Measurements from ENCODE around the gene SLC35A5. TPM values are rescaled to one million over a fixed set of nuclear protein-coding genes. Genes with fewer than 3 reads are reported as not detected.

The SLC35A5 gene
- total RNA-seq, 1 donor, result 58.3 TPM

GRCh38 chr3:112539825-112540650 lies 21.8 kb upstream of the SLC35A5 start:
- H3K9me3 ChIP-seq (ENCODE audit: low read depth, low read length), result no peaks in the 10 kb centered on the region
- no peaks in the 10 kb centered on the region for H3K4me1 ChIP-seq (ENCODE audit: insufficient read depth, low read length)
- no peak for DNase-seq (ENCODE audit: insufficient read length, low spot score, missing footprints)
- H4K20me1 ChIP-seq (ENCODE audit: insufficient read depth, low read length), result no peaks in the 10 kb centered on the region
- peaks cover 29% of the 10 kb centered on the region for H3K36me3 ChIP-seq (ENCODE audit: insufficient read depth, low read length)
- no peak overlapping the region for H3K4me3 ChIP-seq (ENCODE audit: insufficient read depth, low read length)
- no peak overlapping the region for H2AFZ ChIP-seq (ENCODE audit: low read length)
- H3K27ac ChIP-seq (ENCODE audit: low read depth, low read length), result no peak overlapping the region
- no peaks in the 10 kb centered on the region for H3K27me3 ChIP-seq (ENCODE audit: insufficient read depth, low read length)
- no peaks in the 10 kb centered on the region for H3K79me2 ChIP-seq (ENCODE audit: insufficient read depth, low read length)
- TF ChIP-seq CTCF (IDR thresholded peaks at IDR 0.05; ENCODE audit: extremely low read depth, low read depth, low read length), result no peak
- no peak overlapping the region for H3K4me2 ChIP-seq (ENCODE audit: insufficient read depth, low read length)

- H3K4me3 ChIP-seq (ENCODE audit: insufficient read depth, low read length), result no peak overlapping the region
- no peaks in the 10 kb centered on the region for H3K4me1 ChIP-seq (ENCODE audit: insufficient read depth, low read length)
- H4K20me1 ChIP-seq (ENCODE audit: insufficient read depth, low read length), result no peaks in the 10 kb centered on the region
- H3K27me3 ChIP-seq (ENCODE audit: insufficient read depth, low read length), result no peaks in the 10 kb centered on the region
- H3K79me2 ChIP-seq (ENCODE audit: insufficient read depth, low read length), result peaks cover 24% of the 10 kb centered on the region
- TF ChIP-seq CTCF (IDR thresholded peaks at IDR 0.05; ENCODE audit: extremely low read depth, low read depth, low read length), result no peak
- DNase-seq (ENCODE audit: insufficient read length, low spot score, missing footprints), result no peak
- H3K4me2 ChIP-seq (ENCODE audit: insufficient read depth, low read length), result no peak overlapping the region
- H2AFZ ChIP-seq (ENCODE audit: low read length), result no peak overlapping the region
- H3K36me3 ChIP-seq (ENCODE audit: insufficient read depth, low read length), result peaks cover 24% of the 10 kb centered on the region
- H3K27ac ChIP-seq (ENCODE audit: low read depth, low read length), result no peak overlapping the region
- no peaks in the 10 kb centered on the region for H3K9me3 ChIP-seq (ENCODE audit: low read depth, low read length)
Measured at GRCh38 chr3:112546216-112546759, 15.6 kb upstream of the SLC35A5 start.

GRCh38 chr3:112550859-112551258 lies 11.0 kb upstream of the SLC35A5 start:
- Histone ChIP-seq H3K36me3 (ENCODE audit: insufficient read depth, low read length) (peaks cover 20% of the 10 kb centered on the region), H2AFZ (ENCODE audit: low read length) (no peak overlapping the region), H3K79me2 (ENCODE audit: insufficient read depth, low read length) (peaks cover 67% of the 10 kb centered on the region), H3K27ac (ENCODE audit: low read depth, low read length) (no peak overlapping the region), H3K4me1 (ENCODE audit: insufficient read depth, low read length) (no peaks in the 10 kb centered on the region), H3K4me3 (ENCODE audit: insufficient read depth, low read length) (no peak overlapping the region), H3K9me3 (ENCODE audit: low read depth, low read length) (no peaks in the 10 kb centered on the region), H4K20me1 (ENCODE audit: insufficient read depth, low read length) (no peaks in the 10 kb centered on the region), H3K4me2 (ENCODE audit: insufficient read depth, low read length) (no peak overlapping the region), H3K27me3 (ENCODE audit: insufficient read depth, low read length) (no peaks in the 10 kb centered on the region)
- TF ChIP-seq CTCF (IDR thresholded peaks at IDR 0.05; ENCODE audit: extremely low read depth, low read depth, low read length), result no peak
- no peak for DNase-seq (ENCODE audit: insufficient read length, low spot score, missing footprints)

- no peak for DNase-seq (ENCODE audit: insufficient read length, low spot score, missing footprints)
- Histone ChIP-seq H3K79me2 (ENCODE audit: insufficient read depth, low read length) (peaks cover 92% of the 10 kb centered on the region), H3K4me2 (ENCODE audit: insufficient read depth, low read length) (no peak overlapping the region), H3K4me1 (ENCODE audit: insufficient read depth, low read length) (peaks cover 9% of the 10 kb centered on the region), H3K36me3 (ENCODE audit: insufficient read depth, low read length) (no peaks in the 10 kb centered on the region), H4K20me1 (ENCODE audit: insufficient read depth, low read length) (no peaks in the 10 kb centered on the region), H3K9me3 (ENCODE audit: low read depth, low read length) (no peaks in the 10 kb centered on the region), H3K27ac (ENCODE audit: low read depth, low read length) (no peak overlapping the region), H2AFZ (ENCODE audit: low read length) (no peak overlapping the region), H3K4me3 (ENCODE audit: insufficient read depth, low read length) (no peak overlapping the region), H3K27me3 (ENCODE audit: insufficient read depth, low read length) (no peaks in the 10 kb centered on the region)
- TF ChIP-seq CTCF (IDR thresholded peaks at IDR 0.05; ENCODE audit: extremely low read depth, low read depth, low read length), result no peak
Measured at GRCh38 chr3:112555535-112556170, 6.2 kb upstream of the SLC35A5 start.
